Ecto neural progenitor cell (in vitro differentiated cells): ENCODE measurements around the gene CDH4.

Experiments used
- DNase-seq: peaks from one replicate; pipeline ENCODE4 v3.0.0-alpha.2; 2018; ENCODE audit warnings: low spot score

The CDH4 gene

DNA sequence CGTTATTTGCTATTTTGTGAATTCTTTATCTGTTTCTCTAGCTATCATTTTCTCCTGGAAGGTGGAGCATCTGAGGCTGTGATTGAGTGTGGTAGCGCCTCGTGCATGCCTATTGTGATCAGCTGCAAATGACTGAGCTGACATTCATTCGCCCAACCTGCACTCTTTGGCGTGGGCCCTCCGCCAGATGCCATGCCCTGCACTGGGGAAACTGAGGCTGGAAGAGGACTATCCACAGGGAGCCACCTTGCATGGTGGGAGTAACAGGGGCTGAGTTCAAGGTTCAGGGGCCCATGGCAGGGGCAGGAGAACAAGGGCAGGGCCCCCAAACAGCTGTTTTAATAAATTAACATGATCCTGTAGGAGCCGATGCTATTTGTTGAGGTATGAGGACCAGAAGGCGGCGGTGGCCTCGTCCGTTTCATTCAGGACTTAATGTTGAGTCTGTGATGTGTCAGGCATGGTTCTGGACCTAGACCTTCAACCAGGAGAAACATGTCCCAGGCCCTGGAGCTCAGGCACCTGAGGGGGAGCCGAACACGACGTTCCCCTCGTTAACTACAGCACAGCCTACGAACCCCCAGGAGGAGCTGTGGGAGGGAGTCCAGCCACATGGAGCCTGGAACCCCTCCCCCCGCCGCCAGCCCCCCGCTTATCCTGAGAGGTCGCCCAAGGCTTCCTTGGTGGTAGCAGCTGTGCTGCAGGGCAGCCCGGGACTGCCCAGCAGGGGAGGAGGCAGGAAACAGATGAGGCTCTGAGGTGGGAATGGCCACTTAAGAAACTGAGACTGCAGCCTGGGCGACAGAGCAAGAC is 242.9 kb downstream of the CDH4 start:
- DNase-seq: no peak

DNA sequence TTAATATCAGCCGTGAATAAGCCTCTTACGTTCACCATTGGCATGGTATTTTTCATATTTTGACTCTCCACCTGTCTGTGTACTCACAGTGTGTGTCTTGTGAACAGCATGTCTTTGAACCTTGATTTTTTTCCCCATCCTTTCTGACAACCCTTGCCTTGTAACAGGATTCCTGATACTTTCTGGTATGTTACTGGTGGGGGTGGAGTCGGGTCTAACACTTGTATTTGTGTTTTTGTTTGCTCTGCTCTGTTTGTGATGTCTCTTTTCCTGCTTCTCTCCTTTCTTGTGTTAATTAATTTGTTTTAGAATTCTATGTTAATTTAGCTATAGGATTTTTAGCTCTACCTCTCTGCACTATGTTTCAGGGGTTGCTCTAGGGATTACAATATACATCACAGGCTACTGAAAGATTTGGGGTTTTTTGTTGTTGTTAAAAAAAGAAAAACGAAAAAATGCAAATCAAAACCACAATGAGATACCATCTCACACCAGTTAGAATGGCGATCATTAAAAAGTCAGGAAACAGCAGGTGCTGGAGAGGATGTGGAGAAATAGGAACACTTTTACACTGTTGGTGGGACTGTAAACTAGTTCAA is 245.1 kb downstream of the CDH4 start:
- DNase-seq: no peak

DNA sequence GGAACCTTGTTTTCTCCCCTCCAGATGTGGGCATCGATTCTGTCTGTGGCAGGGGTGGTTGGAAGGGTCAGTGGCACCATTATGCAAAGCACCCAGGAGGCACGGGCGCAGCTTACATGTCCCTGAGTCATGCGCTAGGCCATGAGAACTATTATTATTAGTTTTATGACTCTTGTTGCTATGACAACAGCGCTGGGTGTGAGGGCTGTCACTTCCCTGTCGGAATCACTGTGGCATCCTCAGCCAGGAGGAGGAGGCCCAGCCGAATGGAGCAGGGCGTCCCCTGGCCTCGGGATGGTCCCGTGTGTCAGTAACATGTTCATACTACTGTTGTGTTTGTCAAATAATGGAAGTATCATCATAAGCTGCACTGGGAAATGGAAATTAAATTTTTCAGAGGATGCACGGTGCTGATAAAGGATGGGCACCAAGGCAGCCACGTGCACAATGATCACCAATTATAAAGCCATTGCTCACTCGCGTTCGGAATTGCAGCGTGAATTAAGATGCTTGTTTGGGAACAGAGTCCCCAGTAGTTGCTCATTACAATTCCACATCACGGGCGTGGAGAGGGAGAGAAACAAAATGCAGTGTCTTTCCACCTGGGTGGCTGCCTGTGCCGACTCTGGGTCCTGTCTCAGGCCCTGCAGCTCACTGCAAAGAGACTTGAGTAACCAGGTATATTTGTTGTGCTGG is 247.9 kb downstream of the CDH4 start:
- DNase-seq: no peak

DNA sequence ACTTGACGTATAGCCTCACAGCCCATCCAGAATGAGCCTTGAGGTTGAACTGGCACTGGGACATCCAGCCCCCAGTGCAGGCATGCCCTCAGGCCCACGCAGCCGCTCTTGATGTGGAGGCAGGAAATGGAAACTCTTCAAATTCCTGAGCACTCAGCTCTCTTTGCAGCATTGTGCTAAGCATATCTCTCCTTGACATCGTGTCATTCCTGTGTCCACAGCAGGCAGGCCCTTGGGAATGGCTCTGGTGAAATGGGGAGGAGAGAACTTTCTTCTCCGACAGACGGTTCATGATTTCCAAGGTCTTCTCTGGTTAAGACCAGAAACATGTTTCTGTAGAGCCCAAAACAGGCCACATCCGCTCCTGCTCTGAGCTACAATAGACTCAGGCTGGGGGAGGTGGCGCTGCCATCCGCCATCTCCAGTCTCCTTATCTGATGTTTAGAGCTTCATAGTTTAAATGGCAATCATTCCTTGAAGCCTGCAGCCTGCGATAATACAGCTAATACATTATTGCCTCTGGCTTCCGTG is 248.8 kb downstream of the CDH4 start:
- DNase-seq: no peak

DNA sequence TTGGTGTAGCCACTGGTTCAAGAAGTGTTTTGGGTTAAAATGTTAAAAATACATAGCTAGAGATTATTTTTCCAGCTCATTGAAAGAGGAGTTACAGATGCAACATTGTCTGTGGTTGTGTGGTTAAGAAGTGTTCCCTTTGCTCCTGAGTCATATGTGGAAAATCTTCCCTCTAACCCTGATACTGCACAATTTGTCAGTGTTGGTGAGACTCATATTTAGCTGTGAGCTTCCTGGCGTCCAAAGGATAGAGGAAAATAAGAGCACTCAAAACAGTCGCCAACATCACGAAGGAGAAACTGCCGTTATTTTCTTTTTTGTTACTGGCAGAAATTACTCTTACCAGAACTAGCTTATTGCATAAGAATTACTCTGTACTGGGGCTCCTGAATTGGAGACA is 250.4 kb downstream of the CDH4 start:
- no peak for DNase-seq

DNA sequence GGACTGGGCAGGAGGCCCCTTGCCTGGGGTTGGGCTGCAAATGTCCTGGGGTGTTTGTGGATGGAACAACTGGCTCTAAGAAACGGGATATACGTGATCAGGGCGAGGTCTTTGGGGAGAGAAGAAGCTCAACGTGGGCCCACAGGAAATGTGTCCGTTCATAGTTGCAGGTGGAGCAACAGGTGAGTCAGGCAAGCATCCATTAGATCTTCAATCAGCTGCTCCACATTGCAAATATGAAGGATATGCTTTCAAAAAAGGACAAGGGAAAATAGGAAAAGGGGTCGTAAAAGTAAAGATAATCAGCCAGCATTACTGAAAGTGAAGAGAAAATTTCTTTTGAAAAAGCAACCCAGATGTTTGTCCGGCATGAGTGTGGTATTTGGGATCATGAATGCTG is 251.0 kb downstream of the CDH4 start:
- DNase-seq: no peak

DNA sequence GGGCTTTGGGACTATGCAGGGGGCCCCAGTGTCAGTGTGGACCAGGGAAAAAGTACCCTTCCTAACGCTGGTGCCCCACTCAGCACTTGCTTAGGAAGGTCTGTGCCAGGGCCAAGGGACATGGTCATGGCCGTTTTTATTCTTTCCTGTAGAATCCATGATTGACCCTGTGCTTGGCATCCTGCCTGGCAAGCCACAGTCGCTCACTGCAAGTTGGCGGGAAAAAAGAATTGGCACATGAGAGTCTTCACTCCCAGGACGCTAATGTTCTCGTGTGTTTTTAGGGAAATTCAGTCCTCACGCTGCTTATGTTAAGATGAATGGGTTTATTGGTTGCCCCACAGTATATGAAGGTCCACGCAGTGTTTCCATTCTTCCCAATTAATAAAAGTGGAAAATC is 253.4 kb downstream of the CDH4 start:
- no peak for DNase-seq

DNA sequence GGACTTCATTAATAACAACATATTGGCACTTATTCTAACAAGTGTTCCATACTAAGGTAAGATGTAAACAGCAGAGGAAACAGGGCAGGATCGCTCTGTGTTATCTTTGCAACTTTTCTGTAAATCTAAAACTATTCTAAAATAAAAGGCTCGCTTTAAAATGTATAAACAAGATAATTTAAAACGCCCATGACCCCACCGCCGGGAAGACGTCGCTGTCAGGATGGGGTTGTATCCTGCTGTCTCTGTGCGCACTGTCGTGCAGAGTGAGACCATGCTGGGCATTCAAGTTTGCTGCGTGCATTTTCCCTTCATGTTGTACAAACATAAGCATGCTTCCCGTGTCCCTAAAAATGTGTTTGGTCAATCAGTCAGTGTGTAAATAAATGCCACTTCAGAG is 255.7 kb downstream of the CDH4 start:
- no peak for DNase-seq

DNA sequence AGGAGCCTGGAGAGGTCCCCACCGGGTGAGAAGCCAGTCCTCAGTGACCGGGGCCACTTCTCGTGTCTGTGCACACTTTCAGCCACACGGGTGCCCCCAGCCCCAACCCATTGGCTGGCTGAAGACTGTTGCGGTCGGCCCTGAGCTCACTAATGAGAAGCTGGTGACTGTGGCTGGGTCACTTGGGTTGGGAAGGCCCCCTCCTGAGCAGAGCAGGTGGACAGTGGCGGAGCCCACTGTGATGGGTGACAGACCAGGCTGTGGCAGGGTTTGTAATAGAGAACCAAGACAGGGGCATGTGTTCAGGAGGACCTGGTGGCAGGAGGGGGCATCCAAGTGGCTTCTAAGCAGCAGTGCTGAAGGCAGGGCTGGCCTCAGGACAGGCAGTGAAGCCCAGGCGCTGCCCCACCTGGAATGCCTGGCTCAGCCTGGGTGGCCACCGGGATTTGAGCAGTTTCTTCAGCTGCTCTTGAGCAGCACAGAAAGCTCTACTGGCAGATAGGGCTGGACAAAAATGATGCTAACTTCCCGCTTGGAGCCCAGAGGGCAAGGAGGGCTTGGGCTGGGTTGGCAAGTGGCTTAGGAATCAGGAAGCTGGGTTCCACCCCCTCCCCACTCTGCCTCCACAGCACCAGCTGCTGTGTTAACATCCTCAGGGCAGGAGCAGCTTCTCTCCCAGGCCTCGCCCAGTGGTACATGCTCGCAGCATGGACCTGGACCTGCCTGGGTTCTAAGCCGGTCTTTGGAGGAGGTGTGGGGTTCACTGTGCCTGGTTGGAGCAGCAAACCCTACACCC is 256.4 kb downstream of the CDH4 start:
- DNase-seq: no peak

DNA sequence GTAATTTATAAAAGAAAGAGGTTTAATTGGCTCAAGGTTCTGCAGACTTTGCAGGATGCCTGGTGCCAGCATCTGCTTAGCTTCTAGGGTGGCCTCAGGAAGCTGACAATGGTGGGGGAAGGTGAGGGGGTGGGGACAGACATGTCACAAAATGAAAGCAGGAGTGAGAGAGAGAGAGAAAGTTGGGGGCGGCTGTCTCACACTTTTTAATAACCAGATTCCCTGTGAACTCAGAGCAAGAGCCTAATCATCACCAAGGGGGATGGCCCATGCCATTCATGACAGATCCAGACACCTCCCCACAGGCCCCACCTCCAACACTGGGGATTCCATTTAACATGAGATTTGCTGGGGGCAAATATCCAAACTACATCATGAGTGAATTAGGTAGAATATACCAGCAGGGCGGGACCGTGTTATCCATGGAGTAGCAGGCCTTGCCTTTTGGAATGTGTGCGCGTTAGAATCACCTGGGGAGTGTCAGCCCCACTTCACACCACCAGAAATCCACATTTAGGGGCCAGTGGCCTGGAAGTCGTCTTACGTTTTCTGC is 258.8 kb downstream of the CDH4 start:
- no peak for DNase-seq

DNA sequence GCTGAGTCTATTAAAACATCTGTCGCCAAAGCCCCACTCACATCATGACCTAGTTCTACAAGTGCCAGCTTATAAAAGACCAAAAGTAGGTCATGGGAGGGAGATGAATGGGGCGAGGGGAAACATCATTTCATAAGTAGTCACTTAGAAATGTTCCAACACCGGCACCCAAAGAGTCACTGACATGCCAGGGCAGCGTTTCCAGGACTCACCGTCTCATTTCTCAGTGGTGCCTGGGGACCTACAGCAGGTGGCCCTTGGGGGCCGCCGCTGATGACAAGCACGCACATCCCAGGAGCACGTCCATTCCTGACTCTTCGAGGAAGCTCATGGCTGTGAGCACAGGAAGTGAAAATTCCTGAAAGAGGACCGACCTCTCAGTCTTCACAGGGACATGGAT is 260.4 kb downstream of the CDH4 start:
- no peak for DNase-seq

DNA sequence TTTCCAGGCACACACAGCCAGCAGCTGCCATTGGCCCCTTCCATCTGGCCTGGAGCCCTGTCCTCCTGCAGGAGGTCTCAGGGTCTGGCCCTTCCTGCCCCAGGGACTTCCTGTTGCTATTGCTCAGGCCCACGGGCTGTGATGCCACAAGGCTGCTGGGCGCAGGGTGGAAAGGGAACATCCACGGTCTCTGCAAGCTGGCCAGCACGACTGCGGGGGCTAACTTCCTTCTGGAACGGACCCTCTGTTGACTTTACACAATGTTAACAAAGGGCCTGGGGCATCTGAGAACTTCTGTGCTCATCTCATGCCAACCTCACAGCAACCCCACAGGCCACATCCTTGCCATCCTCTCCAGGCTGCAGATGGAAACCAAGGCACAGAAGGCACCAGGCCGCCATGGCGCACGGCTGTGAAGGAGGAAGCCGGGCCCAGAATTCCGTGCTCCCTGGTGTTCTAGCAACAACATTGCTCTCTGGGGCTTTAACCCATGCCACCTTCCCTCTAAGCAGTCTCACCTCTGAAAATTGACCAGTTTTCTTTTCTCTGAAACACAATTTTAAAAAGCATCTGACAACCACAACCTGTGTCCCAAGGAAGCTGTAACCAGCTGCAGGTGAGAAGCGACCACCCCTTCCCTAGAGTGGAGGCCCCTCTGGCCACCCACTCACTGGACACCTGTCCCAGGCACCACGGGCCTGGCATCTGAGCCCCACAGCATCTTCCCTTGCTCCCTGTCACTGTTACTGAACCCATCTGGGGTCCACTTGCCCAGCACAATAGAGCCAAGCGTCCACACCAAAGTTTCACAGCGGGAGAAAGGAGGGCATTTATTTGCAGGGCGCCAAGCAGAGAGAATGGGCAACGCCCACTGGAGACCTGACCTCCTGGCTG is 261.3 kb downstream of the CDH4 start:
- no peak for DNase-seq

DNA sequence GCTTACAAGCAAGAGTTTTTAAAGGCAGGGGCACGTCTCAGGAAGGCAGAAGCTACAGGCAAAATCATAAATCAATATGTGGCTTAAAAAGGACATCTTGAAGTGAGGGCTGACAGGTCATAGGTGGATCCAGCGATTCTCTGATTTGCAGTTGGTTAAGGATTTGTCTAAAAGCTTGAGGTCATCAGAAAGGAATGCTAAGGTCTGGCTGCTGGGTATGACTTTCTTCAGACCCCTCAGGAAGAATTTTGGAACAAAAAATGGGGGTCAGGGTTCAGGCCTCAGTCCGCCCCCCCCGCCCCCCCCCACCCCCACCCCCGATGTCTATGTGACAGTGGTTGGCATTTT is 261.9 kb downstream of the CDH4 start:
- no peak for DNase-seq

DNA sequence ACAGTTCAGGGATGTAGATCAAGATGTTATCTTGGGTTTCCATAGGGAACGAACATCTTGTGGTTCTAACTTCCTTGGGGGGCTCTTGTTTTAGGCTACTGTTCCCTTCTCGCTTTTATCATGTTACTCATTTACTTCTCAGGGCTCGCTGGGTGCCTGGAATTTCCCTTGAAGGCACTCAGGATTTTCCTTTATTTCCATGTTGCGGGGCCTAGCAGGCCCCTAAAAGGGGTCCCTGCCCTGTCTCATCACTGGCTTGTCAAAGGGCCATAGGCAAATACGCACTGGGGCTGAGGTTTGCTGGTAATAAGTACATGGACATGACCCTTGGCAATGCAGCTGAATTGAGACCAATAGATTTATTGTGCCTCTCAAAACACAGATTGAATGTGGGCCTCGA is 262.3 kb downstream of the CDH4 start:
- DNase-seq: no peak

DNA sequence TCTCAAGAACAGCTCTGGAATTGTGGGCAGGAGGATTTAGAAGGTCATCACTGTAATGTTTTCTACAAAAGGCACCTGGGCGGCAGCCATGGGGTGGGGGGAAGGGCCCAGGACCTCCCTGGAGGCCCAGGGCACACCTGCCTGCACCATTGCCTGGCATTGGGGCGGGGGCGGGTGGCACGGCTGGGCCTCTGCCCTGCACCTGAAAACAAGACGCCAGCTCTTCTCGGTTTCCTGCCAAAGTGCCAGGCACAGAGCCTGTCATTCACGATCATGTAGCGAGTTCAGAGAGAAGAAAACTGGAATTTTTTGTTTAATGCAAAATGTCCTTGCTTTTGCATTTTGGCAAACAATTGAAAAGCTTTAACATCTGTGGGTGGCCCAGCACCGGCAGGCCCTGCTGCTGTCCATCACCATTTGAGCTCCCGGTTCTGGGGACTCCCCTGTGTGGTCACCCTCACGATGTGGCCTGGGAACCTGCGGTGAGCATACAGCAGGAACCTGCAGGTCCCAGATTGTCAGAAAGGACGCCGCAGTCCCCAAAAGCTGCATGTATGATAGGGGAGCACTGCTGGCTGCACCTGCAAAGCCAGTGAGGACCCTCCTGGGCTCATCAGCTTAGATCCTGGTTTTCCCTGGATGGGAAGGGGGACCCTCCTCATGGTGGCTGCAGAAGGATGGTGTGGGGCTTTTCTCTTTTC is 262.9 kb downstream of the CDH4 start:
- DNase-seq: no peak

DNA sequence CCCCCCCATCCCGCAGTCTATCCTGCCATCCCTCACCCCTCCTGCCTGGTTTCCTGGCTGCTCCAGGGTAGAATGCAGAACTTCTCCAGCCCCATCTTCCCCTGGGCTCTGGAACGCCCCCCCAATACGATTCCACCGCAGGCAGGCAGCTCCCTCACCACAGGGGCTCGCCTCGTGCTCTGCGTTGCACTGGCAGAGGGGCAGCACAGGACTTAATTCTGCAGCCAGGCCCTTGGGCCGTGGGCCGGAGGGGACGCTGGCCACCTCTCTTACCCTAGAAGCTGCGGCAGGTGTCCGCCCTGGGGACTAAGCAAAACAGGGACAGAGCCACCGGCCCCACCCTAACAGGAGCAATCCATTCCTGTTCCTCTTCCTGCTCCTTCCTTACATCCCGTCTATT is 263.9 kb downstream of the CDH4 start:
- DNase-seq: no peak

DNA sequence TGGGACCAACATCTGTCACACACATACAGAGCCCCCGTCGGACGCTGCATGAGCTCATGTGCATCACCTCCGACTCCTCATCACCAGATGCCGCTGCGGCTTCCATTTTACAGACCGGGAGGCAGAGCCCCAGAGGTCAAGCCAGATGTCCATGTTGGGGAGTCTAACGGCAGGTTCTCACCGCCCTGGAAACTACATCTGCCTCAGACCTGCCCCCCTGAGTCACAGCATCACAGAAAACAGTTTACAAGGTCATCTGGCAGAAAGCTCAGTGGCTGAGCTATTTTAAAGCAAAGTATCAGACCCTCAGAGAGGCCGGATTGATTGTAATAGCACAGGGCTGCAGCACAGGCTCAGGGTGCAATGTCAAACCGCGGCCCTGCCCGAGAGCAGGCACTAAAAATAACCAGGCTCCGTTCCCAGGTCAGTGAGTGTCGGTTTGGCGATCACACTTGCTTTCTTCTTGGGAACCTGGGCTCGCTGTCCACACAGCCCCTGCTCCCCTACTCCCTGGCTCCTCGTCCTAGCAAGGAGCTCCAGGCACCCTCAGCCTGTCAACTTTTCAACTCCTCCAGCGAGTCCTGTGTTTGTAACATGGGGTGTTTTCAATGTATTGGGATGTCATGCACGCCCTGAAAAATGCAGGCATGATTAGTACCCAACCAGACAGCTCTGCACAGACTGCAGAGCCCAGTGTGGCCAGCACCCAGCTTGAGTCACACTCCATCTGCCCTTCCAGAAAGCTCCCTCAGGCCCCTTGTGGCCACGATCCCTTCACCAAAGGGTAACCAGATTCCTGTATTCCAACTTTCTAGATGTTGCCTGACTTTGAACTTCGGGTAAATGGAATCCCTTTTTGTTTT is 264.5 kb downstream of the CDH4 start:
- no peak for DNase-seq

DNA sequence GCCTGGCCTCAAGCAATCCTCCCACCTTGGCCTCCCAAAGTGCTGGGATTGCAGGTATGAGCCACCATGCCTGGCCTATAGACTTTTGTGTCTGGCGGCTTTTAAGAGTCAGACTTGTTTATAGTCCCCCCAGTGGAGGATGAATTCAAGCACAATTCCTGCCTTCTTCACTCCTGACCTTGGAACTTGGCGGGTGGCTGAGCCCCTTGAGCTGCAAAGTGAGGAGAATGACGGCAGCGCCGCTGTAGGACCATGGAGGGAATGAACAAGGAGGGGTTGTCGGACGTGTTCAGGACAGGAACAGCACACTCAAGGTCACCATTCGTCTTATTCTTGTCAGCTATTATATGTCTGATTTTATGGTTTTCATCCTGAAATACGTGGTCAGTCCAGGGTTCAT is 265.4 kb downstream of the CDH4 start:
- DNase-seq: no peak

DNA sequence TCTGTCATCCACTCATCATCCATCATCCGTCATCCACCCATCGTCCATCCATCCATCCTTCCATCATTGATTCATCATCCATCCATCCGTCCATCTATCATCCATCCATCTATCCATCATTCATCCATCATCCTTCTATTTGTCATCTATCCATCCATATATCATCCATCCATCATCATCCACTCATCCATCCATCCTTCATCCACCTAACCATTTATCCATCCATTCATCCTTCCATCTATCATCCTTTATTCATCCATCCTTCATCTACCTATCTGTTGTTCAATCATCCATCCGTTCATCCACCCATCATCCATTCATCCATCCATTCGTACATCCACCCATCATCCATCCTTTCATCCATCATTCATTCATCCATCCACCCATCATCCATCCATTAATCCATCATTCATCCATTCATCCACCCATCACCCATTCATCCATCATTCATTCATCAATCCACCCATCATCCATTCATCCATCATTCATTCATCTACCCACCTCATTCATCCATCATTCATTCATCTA is 266.4 kb downstream of the CDH4 start:
- DNase-seq: no peak
